B cell (primary cell): ENCODE measurements around the gene C9orf43.
"Not testable (repeated sequence)": the region's sequence is repeated elsewhere in the genome, so short reads cannot be mapped to it uniquely, and the experiment has no call there.

ENCODE experiments used
- CTCF ChIP-seq: fragments of 200-600 bp; IDR thresholded peaks from one replicate; pipeline ENCODE4 v1.8.0; 2022; ENCODE audit warnings: antibody characterized with exemption, mild to moderate bottlenecking
- EZH2 ChIP-seq: IDR thresholded peaks from 2 replicates; pipeline ENCODE4 v1.6.1; 2012; ENCODE audit warnings: borderline replicate concordance, low read depth, mild to moderate bottlenecking, moderate library complexity, low read length; ENCODE audit not compliant: insufficient read depth, poor library complexity, severe bottlenecking

GRCh38 chr9:113437716-113438115 is 27.2 kb downstream of the C9orf43 start:
- not testable (repeated sequence) for TF ChIP-seq CTCF, EZH2
